ES-I3 (cell line): Measurements from ENCODE around the gene CPAMD8.

Source experiments
- H3K36me3 ChIP-seq: 2 replicates; pipeline ENCODE4 v1.6.1; 2013; ENCODE audit warnings: mild to moderate bottlenecking, low read length, control low read depth, moderate library complexity; ENCODE audit not compliant: insufficient read depth
- H3K4me1 ChIP-seq: 2 replicates; pipeline ENCODE4 v1.6.1; 2013; ENCODE audit warnings: mild to moderate bottlenecking, control low read depth, low read length; ENCODE audit not compliant: insufficient read depth
- H3K9ac ChIP-seq: 2 replicates; pipeline ENCODE4 v1.6.1; 2013; ENCODE audit warnings: low read depth, mild to moderate bottlenecking, low read length, moderate library complexity
- H3K9me3 ChIP-seq: 2 replicates; pipeline ENCODE4 v1.6.1; 2013; ENCODE audit warnings: mild to moderate bottlenecking, low read length, moderate library complexity; ENCODE audit not compliant: control insufficient read depth, insufficient read depth

CPAMD8 gene

GRCh38 chr19:16890461-16891184 lies 136.0 kb downstream of the CPAMD8 start:
- H3K9ac ChIP-seq: no peak overlapping the region
- no peaks in the 10 kb centered on the region for H3K36me3 ChIP-seq
- no peaks in the 10 kb centered on the region for H3K9me3 ChIP-seq
- peaks cover 3% of the 10 kb centered on the region; the same call in 1 of the 2 replicates for H3K4me1 ChIP-seq

- H3K36me3 ChIP-seq: no peaks in the 10 kb centered on the region
- no peaks in the 10 kb centered on the region for H3K4me1 ChIP-seq
- no peak overlapping the region for H3K9ac ChIP-seq
- H3K9me3 ChIP-seq: no peaks in the 10 kb centered on the region
Observed at GRCh38 chr19:16889883-16890460, 136.6 kb downstream of the CPAMD8 start.

- no peaks in the 10 kb centered on the region for H3K9me3 ChIP-seq
- no peaks in the 10 kb centered on the region for H3K36me3 ChIP-seq
- no peak overlapping the region for H3K9ac ChIP-seq
- H3K4me1 ChIP-seq: no peaks in the 10 kb centered on the region
Observed at GRCh38 chr19:16889366-16889882, 137.2 kb downstream of the CPAMD8 start.

GRCh38 chr19:16888629-16889365 lies 137.8 kb downstream of the CPAMD8 start, which contains the start of gene F2RL3:
TSS of gene F2RL3 (plus strand) at chr19:16888999. CDS start at chr19:16889190, 191 bp downstream.
- Histone ChIP-seq H3K36me3 (no peaks in the 10 kb centered on the region), H3K4me1 (no peaks in the 10 kb centered on the region), H3K9me3 (no peaks in the 10 kb centered on the region), H3K9ac (no peak within 1 kb of the TSS)

GRCh38 chr19:16887353-16888265 lies 139.0 kb downstream of the CPAMD8 start:
- Histone ChIP-seq H3K36me3 (no peaks in the 10 kb centered on the region), H3K4me1 (no peaks in the 10 kb centered on the region), H3K9me3 (no peaks in the 10 kb centered on the region), H3K9ac (no peak overlapping the region)

- Histone ChIP-seq H3K36me3 (no peaks in the 10 kb centered on the region), H3K4me1 (no peaks in the 10 kb centered on the region), H3K9me3 (no peaks in the 10 kb centered on the region), H3K9ac (no peak overlapping the region)
Observed at GRCh38 chr19:16886305-16886880, 140.2 kb downstream of the CPAMD8 start.

- no peak overlapping the region for H3K9ac ChIP-seq
- H3K4me1 ChIP-seq: no peaks in the 10 kb centered on the region
- no peaks in the 10 kb centered on the region for H3K36me3 ChIP-seq
- H3K9me3 ChIP-seq: no peaks in the 10 kb centered on the region; the same call in 1 of the 2 replicates
Observed at GRCh38 chr19:16885166-16885565, 141.4 kb downstream of the CPAMD8 start.

- no peaks in the 10 kb centered on the region for H3K4me1 ChIP-seq
- H3K9me3 ChIP-seq: no peaks in the 10 kb centered on the region; the same call in 1 of the 2 replicates
- H3K36me3 ChIP-seq: peaks cover 4% of the 10 kb centered on the region; the same call in 1 of the 2 replicates
- H3K9ac ChIP-seq: no peak overlapping the region
Observed at GRCh38 chr19:16883522-16883921, 143.1 kb downstream of the CPAMD8 start.

- no peak overlapping the region for H3K9ac ChIP-seq
- H3K36me3 ChIP-seq: peaks cover 8% of the 10 kb centered on the region
- H3K9me3 ChIP-seq: no peaks in the 10 kb centered on the region; the same call in 1 of the 2 replicates
- no peaks in the 10 kb centered on the region for H3K4me1 ChIP-seq
Observed at GRCh38 chr19:16882146-16882545, 144.5 kb downstream of the CPAMD8 start.

- Histone ChIP-seq H3K9me3 (no peaks in the 10 kb centered on the region; the same call in 1 of the 2 replicates), H3K36me3 (peaks cover 11% of the 10 kb centered on the region), H3K9ac (no peak overlapping the region), H3K4me1 (no peaks in the 10 kb centered on the region)
Observed at GRCh38 chr19:16880884-16881554, 145.6 kb downstream of the CPAMD8 start.

GRCh38 chr19:16878181-16878965 lies 148.2 kb downstream of the CPAMD8 start:
- peaks cover 11% of the 10 kb centered on the region for H3K36me3 ChIP-seq
- no peaks in the 10 kb centered on the region for H3K4me1 ChIP-seq
- H3K9me3 ChIP-seq: no peaks in the 10 kb centered on the region; the same call in 1 of the 2 replicates
- H3K9ac ChIP-seq: no peak overlapping the region

- Histone ChIP-seq H3K9ac (no peak overlapping the region), H3K9me3 (no peaks in the 10 kb centered on the region; the same call in 1 of the 2 replicates), H3K4me1 (no peaks in the 10 kb centered on the region), H3K36me3 (peaks cover 18% of the 10 kb centered on the region)
Observed at GRCh38 chr19:16877581-16877980, 149.0 kb downstream of the CPAMD8 start.
